ENCODE measurements around the gene A1BG. TPM values are rescaled to one million over a fixed set of nuclear protein-coding genes. Genes with fewer than 3 reads are reported as not detected.

A1BG gene
- total RNA-seq, 2 donors from 2014 or later = 3.6 to 4.7 TPM

- no peaks in the 10 kb centered on the region for H3K27me3 ChIP-seq
- peak overlapping the region; percentile 94 for H3K27ac ChIP-seq
- H3K4me3 ChIP-seq = peak overlapping the region; percentile 85
- TF ChIP-seq CTCF (IDR thresholded peaks at IDR 0.05) = no peak
- DNase-seq = no peak
- H3K9me3 ChIP-seq = no peaks in the 10 kb centered on the region
- peaks cover 6% of the 10 kb centered on the region for H3K4me1 ChIP-seq
- intact Hi-C loops (cut with DNase I) = no loop called here
- H3K9ac ChIP-seq (ENCODE audit: low read depth in 2 of 2, low read length in 2 of 2) = peak overlapping the region; percentile 61 to 85
- H3K36me3 ChIP-seq = peaks cover 11% of the 10 kb centered on the region
Measured at GRCh38 chr19:58387338-58388174, 34.3 kb upstream of the A1BG start.

GRCh38 chr19:58386576-58387337, 33.5 kb upstream of the A1BG start, which contains the start of gene RPS5:
Gene RPS5, plus strand, starts transcription at chr19:58387269. Its CDS starts 869 bp downstream, at chr19:58388138.
- peak; percentile 98 for DNase-seq
- H3K36me3 ChIP-seq = peaks cover 7% of the 10 kb centered on the region
- intact Hi-C loops (cut with DNase I) = no loop called here
- no peaks in the 10 kb centered on the region for H3K9me3 ChIP-seq
- H3K27me3 ChIP-seq = no peaks in the 10 kb centered on the region
- H3K9ac ChIP-seq (ENCODE audit: low read depth in 2 of 2, low read length in 2 of 2) = peak within 1 kb of the TSS; percentile 85 to 91
- TF ChIP-seq CTCF (IDR thresholded peaks at IDR 0.05) = no peak
- H3K4me1 ChIP-seq = peaks cover 6% of the 10 kb centered on the region
- peak within 1 kb of the TSS; percentile 85 for H3K4me3 ChIP-seq
- H3K27ac ChIP-seq = peak within 1 kb of the TSS; percentile 94

- TF ChIP-seq CTCF (IDR thresholded peaks at IDR 0.05) = no peak
- DNase-seq = no peak
- peak overlapping the region; percentile 85 to 91 for H3K9ac ChIP-seq (ENCODE audit: low read depth in 2 of 2, low read length in 2 of 2)
- H3K4me1 ChIP-seq = peaks cover 6% of the 10 kb centered on the region
- intact Hi-C loops (cut with DNase I) = no loop called here
- peak overlapping the region; percentile 94 for H3K27ac ChIP-seq
- peak overlapping the region; percentile 85 for H3K4me3 ChIP-seq
- H3K27me3 ChIP-seq = no peaks in the 10 kb centered on the region
- H3K36me3 ChIP-seq = peaks cover under 1% of the 10 kb centered on the region
- H3K9me3 ChIP-seq = no peaks in the 10 kb centered on the region
Measured at GRCh38 chr19:58385891-58386575, 32.7 kb upstream of the A1BG start.

GRCh38 chr19:58385313-58385890, 32.1 kb upstream of the A1BG start:
- Histone ChIP-seq H3K4me1 (peaks cover 6% of the 10 kb centered on the region), H3K27ac (peak overlapping the region; percentile 94), H3K27me3 (no peaks in the 10 kb centered on the region), H3K9me3 (no peaks in the 10 kb centered on the region), H3K4me3 (no peak overlapping the region), H3K9ac (ENCODE audit: low read depth in 2 of 2, low read length in 2 of 2) (peak overlapping the region; percentile 85 to 91), H3K36me3 (no peaks in the 10 kb centered on the region)
- intact Hi-C loops (cut with DNase I) = no loop called here
- DNase-seq = no peak
- TF ChIP-seq CTCF (IDR thresholded peaks at IDR 0.05) = no peak

All from colonic mucosa (tissue), 4 donors.